Iris pigment epithelial cell (primary cell): ENCODE measurements around the gene KRR1.
"Not testable (repeated sequence)": the region's sequence is repeated elsewhere in the genome, so short reads cannot be mapped to it uniquely, and the experiment has no call there.

ENCODE experiments used
- DNase-seq: peaks from one replicate; pipeline ENCODE4 v3.0.0-alpha.2; 2011; ENCODE audit warnings: low read depth

The KRR1 gene

GRCh38 chr12:75525263-75525662 lies 13.9 kb upstream of the KRR1 start:
- peak; percentile 22 for DNase-seq

GRCh38 chr12:75522124-75522523 lies 10.7 kb upstream of the KRR1 start:
- DNase-seq: not testable (repeated sequence)

DNA sequence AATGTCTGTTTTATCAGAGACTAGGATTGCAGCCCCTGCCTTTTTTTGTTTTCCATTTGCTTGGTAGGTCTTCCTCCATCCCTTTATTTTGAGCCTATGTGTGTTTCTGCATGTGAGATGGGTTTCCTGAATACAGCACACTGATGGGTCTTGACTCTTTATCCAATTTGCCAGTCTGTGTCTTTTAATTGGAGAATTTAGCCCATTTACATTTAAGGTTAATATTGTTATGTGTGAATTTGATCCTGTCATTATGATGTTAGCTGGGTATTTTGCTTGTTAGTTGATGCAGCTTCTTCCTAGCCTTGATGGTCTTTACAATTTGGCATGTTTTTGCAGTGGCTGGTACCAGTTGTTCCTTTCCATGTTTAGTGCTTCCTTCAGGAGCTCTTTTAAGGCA lies 9.8 kb upstream of the KRR1 start:
- not testable (repeated sequence) for DNase-seq

GRCh38 chr12:75509621-75510020 lies 1.8 kb downstream of the KRR1 start:
- no peak for DNase-seq

- DNase-seq: no peak
These were observed 3.2 kb downstream of the KRR1 start for GRCh38 chr12:75508159-75508558.

GRCh38 chr12:75507086-75507485 lies 4.3 kb downstream of the KRR1 start:
- DNase-seq: no peak

- DNase-seq: peak; percentile 56
These were observed 5.6 kb downstream of the KRR1 start for GRCh38 chr12:75505706-75506312.

DNA sequence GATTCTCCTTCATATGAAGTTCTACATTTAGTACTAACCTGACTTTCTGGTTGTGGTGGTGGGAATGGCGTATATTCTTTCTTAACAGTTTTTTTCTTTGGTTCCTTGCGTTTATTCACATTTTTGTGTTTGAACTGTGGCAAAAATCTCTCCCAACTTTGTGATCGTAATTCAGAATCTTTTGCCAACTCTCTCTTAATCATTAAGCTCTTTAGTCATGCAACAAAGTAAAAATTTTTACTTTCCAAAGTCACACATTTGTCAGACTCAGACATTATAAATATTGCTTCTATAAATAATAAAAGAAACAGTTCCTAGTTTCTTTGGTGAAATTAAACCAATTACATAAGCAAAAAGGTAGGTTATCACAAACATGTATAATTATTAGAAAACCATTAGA lies 7.5 kb downstream of the KRR1 start:
- no peak for DNase-seq

DNA sequence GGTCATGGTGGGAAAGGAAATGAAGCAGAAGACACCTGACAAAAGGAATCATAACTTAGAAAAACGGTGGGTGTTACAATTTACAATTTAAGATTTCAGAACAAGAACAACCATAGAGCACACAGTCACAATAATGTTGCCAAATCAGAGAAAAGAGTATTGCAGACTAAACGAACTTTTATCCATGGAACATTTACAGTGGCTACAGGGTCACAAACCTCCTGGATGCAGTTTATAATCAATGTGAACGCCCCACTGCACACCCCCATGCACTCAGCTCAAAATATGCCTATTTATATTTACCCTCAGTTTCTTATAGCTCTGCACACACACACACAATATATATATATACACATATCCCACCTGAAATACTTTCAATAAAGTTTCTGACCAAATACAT lies 8.0 kb downstream of the KRR1 start:
- no peak for DNase-seq

- DNase-seq: no peak
These were observed 20.2 kb downstream of the KRR1 start for GRCh38 chr12:75491169-75491568.

- peak; percentile 59 for DNase-seq
These were observed 21.7 kb downstream of the KRR1 start for GRCh38 chr12:75489613-75490210.

DNA sequence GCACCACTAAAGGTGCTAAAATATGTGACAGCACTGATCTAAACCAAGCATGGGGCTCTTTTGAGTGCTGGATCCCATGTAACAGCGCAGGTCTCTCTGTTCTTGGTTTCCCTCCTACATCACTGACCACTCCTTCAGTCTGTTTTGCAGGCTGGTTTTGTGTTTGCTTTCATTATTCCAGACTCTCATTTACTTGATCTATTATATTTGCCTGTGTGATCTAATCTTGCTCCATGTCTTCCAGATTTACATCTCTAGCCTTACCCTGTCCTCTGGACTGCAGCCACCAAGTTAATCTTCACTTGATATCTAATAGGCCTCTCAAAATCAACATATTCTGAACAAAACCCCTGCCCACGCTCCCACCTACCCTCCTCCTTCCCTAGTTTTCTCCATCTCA lies 22.2 kb downstream of the KRR1 start:
- peak; percentile 10 for DNase-seq

DNA sequence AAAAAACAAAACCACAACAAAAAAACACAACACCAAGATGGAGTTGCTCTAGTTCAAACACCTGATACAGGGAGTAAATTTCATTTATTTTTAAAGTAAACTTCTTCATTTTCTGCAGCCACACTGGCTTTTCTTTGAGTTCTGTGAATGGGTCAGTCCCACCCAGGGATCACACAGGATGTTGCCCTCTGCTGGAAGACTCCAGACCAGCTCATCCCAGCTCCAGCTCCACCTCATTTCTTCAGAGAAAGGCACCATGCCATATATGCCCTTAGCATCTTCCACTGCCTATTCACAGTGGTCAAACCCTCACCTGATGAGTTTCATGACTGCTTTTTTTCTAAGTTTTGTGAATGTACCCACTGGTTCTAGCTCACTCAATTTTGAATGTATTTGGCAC lies 22.9 kb downstream of the KRR1 start:
- DNase-seq: peak; percentile 56

- no peak for DNase-seq
These were observed 24.1 kb downstream of the KRR1 start for GRCh38 chr12:75487308-75487707.

GRCh38 chr12:75484450-75484849 lies 27.0 kb downstream of the KRR1 start:
- DNase-seq: not testable (repeated sequence)

DNA sequence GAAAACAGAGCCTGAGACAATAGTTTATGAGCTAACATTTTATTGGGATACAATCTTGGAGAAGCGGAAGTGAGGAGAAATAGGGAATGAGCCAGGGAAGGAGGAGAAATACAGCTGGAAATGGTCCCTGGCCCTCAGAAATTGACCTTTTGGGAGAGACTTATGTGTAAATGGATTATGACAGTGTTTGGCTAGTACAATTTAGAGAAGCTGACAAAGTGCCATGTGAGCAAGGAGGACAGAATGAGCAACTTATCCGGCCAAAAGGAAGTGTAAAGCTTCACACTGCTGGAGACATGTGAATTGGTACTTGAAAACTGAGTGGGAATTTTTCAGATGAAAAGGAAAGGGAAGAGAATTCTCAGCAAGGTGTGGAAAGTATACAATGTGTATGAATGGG lies 28.0 kb downstream of the KRR1 start:
- DNase-seq: no peak

DNA sequence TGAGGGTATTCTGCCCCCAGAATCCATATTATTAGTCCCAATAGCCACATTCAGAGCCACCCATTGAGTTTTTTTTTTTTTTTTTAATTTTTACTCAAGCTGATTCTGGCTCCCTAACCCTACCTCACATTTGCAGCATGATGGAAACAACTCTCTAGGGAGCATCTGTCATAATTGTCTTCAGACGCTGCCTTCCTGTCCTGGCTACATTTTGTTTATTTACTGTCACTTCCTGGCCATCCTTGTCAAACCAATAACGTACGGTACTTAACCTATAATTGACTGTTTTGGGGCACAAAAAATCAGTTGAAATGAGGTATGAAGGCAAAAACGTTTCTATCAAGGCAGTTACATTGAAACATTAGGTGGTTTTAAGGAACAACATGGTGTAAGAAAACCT lies 28.8 kb downstream of the KRR1 start:
- peak; percentile 15 for DNase-seq

- peak; percentile 80 for DNase-seq
These were observed 29.6 kb downstream of the KRR1 start for GRCh38 chr12:75481774-75482173.

- DNase-seq: peak; percentile 28
These were observed 30.2 kb downstream of the KRR1 start for GRCh38 chr12:75481013-75481705.

DNA sequence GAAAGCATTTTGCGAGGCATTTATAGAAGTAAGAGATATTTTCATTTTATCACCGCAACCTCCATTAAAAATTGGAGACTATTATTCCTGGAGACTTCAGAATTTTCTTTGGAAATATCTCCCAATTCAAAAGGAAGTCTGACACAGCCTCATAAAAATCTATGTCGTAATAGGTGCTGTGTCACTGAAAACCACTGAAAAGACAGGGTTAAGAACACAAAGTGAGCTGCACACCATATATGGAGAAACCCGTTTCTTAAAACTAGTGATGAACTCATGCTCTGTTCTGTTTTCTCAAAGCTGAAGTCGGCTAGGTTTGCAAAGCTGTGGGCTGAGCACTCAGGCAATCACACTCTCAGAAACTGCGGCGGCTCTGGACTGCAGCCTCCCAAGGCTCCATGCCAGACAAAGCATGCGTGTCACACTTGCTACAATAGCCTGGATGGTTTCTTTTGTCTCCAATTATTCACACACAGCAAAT lies 30.9 kb downstream of the KRR1 start, which contains the start of gene GLIPR1:
TSS of gene GLIPR1 (plus strand) at position 287 of the 481 bp plus-strand sequence. CDS start at position 413, 126 bp downstream.
- peak; percentile 99 for DNase-seq

DNA sequence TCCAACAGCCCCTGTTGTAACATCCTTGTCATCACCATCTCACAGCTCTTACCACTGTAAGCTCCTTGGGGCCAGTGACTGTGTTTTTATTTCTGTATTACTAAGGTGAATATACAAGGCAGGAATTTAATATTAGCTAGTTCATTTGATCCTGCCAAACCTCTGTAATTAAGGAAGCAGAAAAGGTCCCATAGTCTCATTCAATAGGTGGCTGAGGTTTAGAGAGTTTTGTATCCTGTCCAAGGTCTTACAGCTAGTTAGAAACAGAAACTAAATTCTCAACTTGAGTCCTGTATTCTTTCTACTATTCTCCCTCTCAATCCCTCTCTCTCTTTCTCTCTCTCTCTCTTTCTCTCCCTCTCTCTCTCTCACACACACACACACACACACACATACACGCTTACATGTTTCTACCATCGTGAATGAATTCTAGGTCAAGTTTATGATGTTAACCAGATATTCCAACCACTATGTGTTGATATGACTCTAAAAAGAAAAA lies 31.4 kb downstream of the KRR1 start:
- DNase-seq: peak; percentile 74

DNA sequence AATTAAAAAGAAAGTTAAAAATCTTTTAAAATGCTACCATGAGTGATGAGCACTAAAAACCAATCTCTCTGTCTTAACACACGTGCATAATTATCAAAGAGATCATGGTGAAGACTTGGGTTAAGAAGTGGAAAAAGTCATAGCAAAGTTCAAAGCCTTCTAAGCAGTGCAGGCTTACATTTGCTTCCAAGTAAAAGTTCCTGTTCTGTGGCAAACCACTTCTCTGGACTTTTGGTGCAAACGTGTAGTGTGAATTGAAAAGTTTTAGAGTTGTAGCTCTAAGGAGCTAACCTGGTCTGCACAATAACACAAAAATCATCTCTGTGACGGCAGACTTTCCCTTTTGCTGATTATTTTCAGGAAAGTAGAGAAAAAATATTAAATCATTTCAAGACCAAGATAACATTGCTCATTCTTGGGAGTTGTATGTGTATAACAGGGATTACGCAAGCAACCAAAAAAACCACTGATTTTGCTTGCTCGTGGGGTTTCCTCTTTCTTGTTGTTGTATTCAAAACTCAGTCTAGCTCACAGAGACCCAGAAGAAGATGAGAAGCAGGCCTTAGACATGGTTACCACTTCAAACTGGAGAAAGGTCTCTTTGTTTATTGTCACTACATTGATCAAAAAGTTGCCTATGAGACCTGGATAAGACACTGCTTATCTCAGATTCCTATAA lies 33.2 kb downstream of the KRR1 start:
- peak; percentile 86 for DNase-seq
